ENCODE measurements around the gene CLIP1. TPM values are rescaled to one million over a fixed set of nuclear protein-coding genes. Genes with fewer than 3 reads are reported as not detected.
"Not testable (repeated sequence)": the region's sequence is repeated elsewhere in the genome, so short reads cannot be mapped to it uniquely, and the experiment has no call there.

CLIP1 gene
- total RNA-seq, 2 experiments from 2014 or later = 11.2 to 25.6 TPM

GRCh38 chr12:122467983-122468382 is 45.5 kb upstream of the CLIP1 start:
- Histone ChIP-seq H3K9me3 (ENCODE audit: low read length) (no peaks in the 10 kb centered on the region), H3K79me2 (ENCODE audit: insufficient read depth, low read depth, low read length) (peaks cover 5% of the 10 kb centered on the region; the same call in 1 of the 2 replicates), H3K4me3 (ENCODE audit: low read depth, low read length, poor library complexity, severe bottlenecking) (no peak overlapping the region), H2AFZ (ENCODE audit: low read length) (no peak overlapping the region), H3K4me1 (ENCODE audit: insufficient read depth, low read length, poor library complexity, severe bottlenecking) (no peaks in the 10 kb centered on the region), H3K27ac (ENCODE audit: low read depth, low read length, poor library complexity, severe bottlenecking) (no peak overlapping the region), H3K9me2 (ENCODE audit: insufficient read depth, low read length) (no peaks in the 10 kb centered on the region), H3K36me3 (ENCODE audit: insufficient read depth, low read length) (peaks cover 26% of the 10 kb centered on the region), H3K4me2 (ENCODE audit: low read length) (no peak overlapping the region), H4K20me1 (ENCODE audit: insufficient read depth, low read length) (no peaks in the 10 kb centered on the region; the same call in 1 of the 2 replicates)
- POLR2A ChIA-PET = no interaction called here
- CTCF ChIA-PET (ENCODE audit: unreplicated experiment) = no interaction called here
- intact Hi-C loops (cut with micrococcal nuclease; ENCODE audit: unreplicated experiment) = no loop called here
- no peak for DNase-seq (ENCODE audit: low spot score)
- no TSS peak for BruUV-seq (replicated peaks)
- TF ChIP-seq CTCF (conservative IDR thresholded peaks at IDR 0.05; ENCODE audit: low read length) (no peak), EZH2phosphoT487 (IDR thresholded peaks at IDR 0.05; ENCODE audit: borderline replicate concordance, low read depth, low read length) (no peak)

GRCh38 chr12:122464317-122465042 is 42.0 kb upstream of the CLIP1 start:
- not testable (repeated sequence) for H3K4me2 ChIP-seq (ENCODE audit: low read length); H2AFZ ChIP-seq (ENCODE audit: low read length)
- POLR2A ChIA-PET = interaction anchor here (0.7 kb wide), 1 partner anchor 186 kb away, joined by 5 read pairs; no protein-coding TSS in a partner anchor

GRCh38 chr12:122460641-122461040 is 38.2 kb upstream of the CLIP1 start:
- H3K4me1 ChIP-seq (ENCODE audit: insufficient read depth, low read length, poor library complexity, severe bottlenecking) = no peaks in the 10 kb centered on the region
- H2AFZ ChIP-seq (ENCODE audit: low read length) = no peak overlapping the region
- no peaks in the 10 kb centered on the region for H3K79me2 ChIP-seq (ENCODE audit: insufficient read depth, low read depth, low read length)
- H4K20me1 ChIP-seq (ENCODE audit: insufficient read depth, low read length) = no peaks in the 10 kb centered on the region
- H3K36me3 ChIP-seq (ENCODE audit: insufficient read depth, low read length) = no peaks in the 10 kb centered on the region
- H3K27ac ChIP-seq (ENCODE audit: low read depth, low read length, poor library complexity, severe bottlenecking) = no peak overlapping the region
- H3K9me2 ChIP-seq (ENCODE audit: insufficient read depth, low read length) = no peaks in the 10 kb centered on the region
- no peak overlapping the region for H3K4me3 ChIP-seq (ENCODE audit: low read depth, low read length, poor library complexity, severe bottlenecking)
- intact Hi-C loops (cut with micrococcal nuclease; ENCODE audit: unreplicated experiment) = no loop called here
- no peak overlapping the region for H3K4me2 ChIP-seq (ENCODE audit: low read length)
- no peaks in the 10 kb centered on the region for H3K9me3 ChIP-seq (ENCODE audit: low read length)
- TF ChIP-seq EZH2phosphoT487 (IDR thresholded peaks at IDR 0.05; ENCODE audit: borderline replicate concordance, low read depth, low read length) = no peak
- TF ChIP-seq CTCF (conservative IDR thresholded peaks at IDR 0.05; ENCODE audit: low read length) = no peak
- ChIA-PET POLR2A (no interaction called here), CTCF (ENCODE audit: unreplicated experiment) (no interaction called here)
- DNase-seq (ENCODE audit: low spot score) = no peak
- no TSS peak for BruUV-seq (replicated peaks)

More at GRCh38 chr12:122464317-122465042, 42.0 kb upstream of the CLIP1 start:
- H3K79me2 ChIP-seq (ENCODE audit: insufficient read depth, low read depth, low read length); H3K4me1 ChIP-seq (ENCODE audit: insufficient read depth, low read length, poor library complexity, severe bottlenecking); H3K4me3 ChIP-seq (ENCODE audit: low read depth, low read length, poor library complexity, severe bottlenecking); H4K20me1 ChIP-seq (ENCODE audit: insufficient read depth, low read length); H3K9me3 ChIP-seq (ENCODE audit: low read length); H3K27ac ChIP-seq (ENCODE audit: low read depth, low read length, poor library complexity, severe bottlenecking); H3K9me2 ChIP-seq (ENCODE audit: insufficient read depth, low read length); intact Hi-C loops (cut with micrococcal nuclease; ENCODE audit: unreplicated experiment); DNase-seq (ENCODE audit: low spot score); BruUV-seq (replicated peaks); H3K36me3 ChIP-seq (ENCODE audit: insufficient read depth, low read length); CTCF ChIA-PET (ENCODE audit: unreplicated experiment): not testable (repeated sequence)
